ENCODE results near the gene MNS1. TPM values are rescaled to one million over a fixed set of nuclear protein-coding genes. Genes with fewer than 3 reads are reported as not detected.

Gene MNS1
- total and polyA plus RNA-seq, 9 of the 15 experiments (the other 6 are each of a cell fraction or from before 2014, with no cell fraction given), result 1.1 to 10.3 (median 2.5) TPM

GRCh38 chr15:56464893-56465520 is at the start of gene MNS1 (continued):
- TF ChIP-seq ZNF592 (IDR thresholded peaks at IDR 0.05), result 0 out of 2 replicates have a peak, but pooled peaks have one; percentile 30
- peak; percentile 67 for TF ChIP-seq RBM25 (IDR thresholded peaks at IDR 0.05; ENCODE audit: low read depth, low read length, severe bottlenecking)
- no peak for TF ChIP-seq ELK1 (CRISPR knock-in tag; IDR thresholded peaks at IDR 0.05)
- TF ChIP-seq ZBTB1 (CRISPR knock-in tag; IDR thresholded peaks at IDR 0.05; ENCODE audit: borderline replicate concordance, low read depth), result peak; percentile 32; the same call in 1 of the 2 replicates
- peak; percentile 89 for TF ChIP-seq HNRNPLL (IDR thresholded peaks at IDR 0.05; ENCODE audit: low read depth, low read length, poor library complexity, severe bottlenecking)
- TF ChIP-seq E2F5 (CRISPR knock-in tag; IDR thresholded peaks at IDR 0.05), result 0 out of 2 replicates have a peak, but pooled peaks have one; percentile 30
- TF ChIP-seq C11orf30 (IDR thresholded peaks at IDR 0.05; ENCODE audit: low read depth), result peak; percentile 68
- peak; percentile 64 for TF ChIP-seq POLR2H (tag; IDR thresholded peaks at IDR 0.05; ENCODE audit: low read depth)
- no peak for TF ChIP-seq ILF3 (IDR thresholded peaks at IDR 0.05; ENCODE audit: borderline replicate concordance)
- 0 out of 2 replicates have a peak, but pooled peaks have one; percentile 50 for TF ChIP-seq SMAD4 (CRISPR knock-in tag; conservative IDR thresholded peaks at IDR 0.05)
- no peak for TF ChIP-seq ZNF431 (CRISPR knock-in tag; IDR thresholded peaks at IDR 0.05)
- TF ChIP-seq JUND (IDR thresholded peaks at IDR 0.05; ENCODE audit: borderline replicate concordance, low read depth, low read length), result peak; percentile 30; the same call in 1 of the 2 replicates
- TF ChIP-seq JUND (tag; IDR thresholded peaks at IDR 0.05; ENCODE audit: borderline replicate concordance, low read depth, low read length), result no peak
- TF ChIP-seq CXXC5 (CRISPR knock-in tag; IDR thresholded peaks at IDR 0.05), result peak; percentile 82
- TF ChIP-seq ZNF655 (CRISPR knock-in tag; IDR thresholded peaks at IDR 0.05), result no peak
- peak; percentile 88 for TF ChIP-seq FOS (IDR thresholded peaks at IDR 0.05; ENCODE audit: extremely low read depth, insufficient read length)

All from K562 (cell line).